ENCODE data around the gene UBR2.

GRCh38 chr6:42545226-42545773 is 18.5 kb upstream of the UBR2 start:
- TF ChIP-seq TAF1 (IDR thresholded peaks at IDR 0.05; ENCODE audit: borderline replicate concordance, insufficient read depth, low read length) (no peak), FOXP2 (optimal IDR thresholded peaks at IDR 0.05; ENCODE audit: borderline replicate concordance, extremely low read depth, extremely low read length, insufficient read depth) (no peak), POLR2AphosphoS5 (IDR thresholded peaks at IDR 0.05; ENCODE audit: low read depth, low read length) (no peak)
